ENCODE measurements around the gene PLGRKT.
A peak's percentile ranks its signal among the peaks of the same experiment; 100 is the strongest.
"Not testable (repeated sequence)": the region's sequence is repeated elsewhere in the genome, so short reads cannot be mapped to it uniquely, and the experiment has no call there.

The PLGRKT gene

DNA sequence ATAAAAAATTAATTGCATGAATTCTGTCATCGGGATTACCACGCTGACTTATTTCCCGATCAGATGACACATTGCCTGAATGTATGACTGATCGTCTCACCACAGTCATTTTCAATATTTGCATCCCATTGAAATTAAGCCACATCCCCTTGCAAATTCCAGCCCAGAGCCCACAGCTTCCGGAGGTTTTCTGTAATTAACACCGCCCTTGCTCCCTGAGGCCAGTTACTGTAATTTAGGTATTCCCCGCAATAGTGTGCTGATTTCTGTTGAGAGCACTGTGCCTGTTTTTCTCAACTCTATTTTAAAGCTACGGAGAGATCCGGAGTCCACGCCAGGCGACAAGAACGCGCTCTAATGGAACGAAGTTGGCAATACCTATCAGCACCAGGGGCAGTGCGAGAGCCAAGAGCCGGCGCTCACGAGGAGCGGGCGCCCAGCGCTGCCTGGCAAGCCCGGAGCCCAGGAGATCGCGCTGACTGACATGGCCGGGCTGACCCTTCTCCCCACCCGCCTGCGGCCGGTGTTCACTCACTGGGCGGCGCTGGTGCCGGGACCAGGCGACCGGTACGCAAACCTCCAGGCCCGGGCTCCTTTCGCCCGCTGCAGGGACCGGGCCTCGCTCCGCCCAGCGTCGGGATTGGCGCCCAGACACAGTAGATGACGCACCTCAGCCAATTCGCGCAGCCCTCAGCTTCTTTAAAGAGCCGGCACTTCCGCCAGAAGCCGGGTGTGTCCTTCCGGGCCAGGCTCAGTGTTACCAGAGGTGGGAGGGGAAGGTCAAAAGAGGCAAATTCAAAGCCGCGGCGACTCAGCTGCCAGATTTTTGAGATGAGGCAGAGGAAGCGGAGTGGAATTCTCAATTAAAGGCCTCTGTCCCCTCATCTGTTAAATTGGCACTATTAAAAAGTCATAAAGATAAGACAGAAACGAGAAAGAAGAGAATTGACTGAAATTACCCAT lies at the start of gene PLGRKT:
TSS of gene PLGRKT (minus strand) at position 672 of the 963 bp plus-strand sequence. CDS start 5,948 bp downstream, outside the sequence.
- FAIRE-seq, result peak; percentile 93

GRCh38 chr9:5486988-5487387 lies 49.3 kb upstream of the PLGRKT start:
- no peak for FAIRE-seq

GRCh38 chr9:5485378-5486085 lies 47.8 kb upstream of the PLGRKT start:
- no peak for FAIRE-seq

GRCh38 chr9:5483306-5483705 lies 45.6 kb upstream of the PLGRKT start:
- FAIRE-seq, result no peak

- FAIRE-seq, result no peak
Measured at GRCh38 chr9:5482194-5482593, 44.5 kb upstream of the PLGRKT start.

GRCh38 chr9:5481322-5482040 lies 43.8 kb upstream of the PLGRKT start:
- no peak for FAIRE-seq

- FAIRE-seq, result no peak
Measured at GRCh38 chr9:5480919-5481318, 43.2 kb upstream of the PLGRKT start.

GRCh38 chr9:5479994-5480694 lies 42.4 kb upstream of the PLGRKT start:
- no peak for FAIRE-seq

DNA sequence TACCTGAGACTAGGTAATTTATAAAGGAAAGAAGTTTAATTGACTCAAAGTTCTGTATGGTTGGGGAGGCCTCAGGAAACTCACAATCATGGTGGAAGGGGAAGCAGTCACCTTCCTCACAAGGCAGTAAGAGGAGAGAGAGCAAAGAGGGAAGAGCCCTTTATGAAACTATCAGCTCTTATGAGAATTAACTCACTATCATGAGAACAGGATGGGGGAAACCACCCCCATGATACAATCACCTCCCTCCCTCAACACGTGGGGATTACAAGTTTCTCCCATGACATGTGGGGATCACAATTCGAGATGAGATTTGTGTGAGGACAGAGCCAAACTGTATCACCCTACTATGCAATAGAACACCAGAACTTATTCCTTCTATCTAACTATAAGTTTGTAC lies 40.5 kb upstream of the PLGRKT start:
- FAIRE-seq, result no peak

DNA sequence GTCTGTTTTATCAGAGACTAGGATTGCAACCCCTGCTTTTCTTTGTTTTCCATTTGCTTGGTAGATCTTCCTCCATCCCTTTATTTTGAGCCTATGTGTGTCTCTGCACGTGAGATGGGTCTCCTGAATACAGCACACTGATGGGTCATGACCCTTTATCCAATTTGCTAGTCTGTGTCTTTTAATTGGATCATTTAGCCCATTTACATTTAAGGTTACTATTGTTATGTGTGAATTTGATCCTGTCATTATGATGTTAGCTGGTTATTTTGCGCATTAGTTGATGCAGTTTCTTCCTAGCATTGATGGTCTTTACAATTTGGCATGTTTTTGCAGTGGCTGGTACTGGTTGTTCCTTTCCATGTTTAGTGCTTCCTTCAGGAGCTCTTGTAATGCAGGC lies 37.9 kb upstream of the PLGRKT start:
- not testable (repeated sequence) for FAIRE-seq

GRCh38 chr9:5470816-5471215 lies 33.1 kb upstream of the PLGRKT start:
- FAIRE-seq, result no peak

DNA sequence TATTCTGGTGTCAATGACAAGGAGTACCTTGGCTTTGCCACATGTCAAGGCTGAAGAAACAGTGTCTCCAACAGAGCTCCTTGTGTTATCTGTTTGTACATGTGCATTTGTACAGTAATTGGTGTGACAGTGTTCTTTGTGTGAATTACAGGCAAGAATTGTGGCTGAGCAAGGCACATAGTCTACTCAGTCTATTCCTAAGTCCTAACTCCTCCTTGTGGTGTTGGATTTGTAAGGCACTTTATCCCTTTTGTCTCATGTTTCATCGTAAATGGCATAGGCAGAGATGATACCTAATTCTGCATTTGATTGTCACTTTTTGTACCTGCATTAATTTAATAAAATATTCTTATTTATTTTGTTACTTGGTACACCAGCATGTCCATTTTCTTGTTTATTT lies 32.4 kb upstream of the PLGRKT start:
- no peak for FAIRE-seq

- no peak for FAIRE-seq
Measured at GRCh38 chr9:5468850-5469249, 31.1 kb upstream of the PLGRKT start.

GRCh38 chr9:5466766-5467165 lies 29.0 kb upstream of the PLGRKT start:
- no peak for FAIRE-seq

GRCh38 chr9:5466005-5466404 lies 28.3 kb upstream of the PLGRKT start:
- FAIRE-seq, result no peak

DNA sequence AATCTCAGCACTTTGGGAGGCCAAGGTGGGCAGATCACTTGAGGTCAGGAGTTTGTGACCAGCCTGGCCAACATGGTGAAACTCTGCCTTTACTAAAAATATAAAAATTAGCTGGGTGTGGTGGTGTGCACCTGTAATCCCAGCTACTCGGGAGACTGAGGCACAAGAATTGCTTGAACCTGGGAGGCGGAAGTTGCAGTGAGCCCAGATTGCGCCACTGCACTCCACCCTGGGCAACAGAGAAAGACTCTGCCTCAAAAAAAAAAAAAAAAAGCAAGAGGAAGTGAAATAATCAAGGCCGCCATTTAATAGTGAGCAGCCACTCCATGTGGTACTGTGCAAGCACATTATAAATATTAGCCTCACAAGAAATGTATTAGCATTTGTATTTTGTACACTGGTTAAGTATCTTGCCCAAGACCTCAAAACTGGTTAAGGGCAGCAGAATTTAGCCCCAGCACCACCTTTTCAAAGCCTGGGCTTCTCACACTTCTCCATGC lies 27.2 kb upstream of the PLGRKT start:
- FAIRE-seq, result not testable (repeated sequence)

- FAIRE-seq, result no peak
Measured at GRCh38 chr9:5460157-5460556, 22.4 kb upstream of the PLGRKT start.

- FAIRE-seq, result no peak
Measured at GRCh38 chr9:5459289-5459829, 21.6 kb upstream of the PLGRKT start.

DNA sequence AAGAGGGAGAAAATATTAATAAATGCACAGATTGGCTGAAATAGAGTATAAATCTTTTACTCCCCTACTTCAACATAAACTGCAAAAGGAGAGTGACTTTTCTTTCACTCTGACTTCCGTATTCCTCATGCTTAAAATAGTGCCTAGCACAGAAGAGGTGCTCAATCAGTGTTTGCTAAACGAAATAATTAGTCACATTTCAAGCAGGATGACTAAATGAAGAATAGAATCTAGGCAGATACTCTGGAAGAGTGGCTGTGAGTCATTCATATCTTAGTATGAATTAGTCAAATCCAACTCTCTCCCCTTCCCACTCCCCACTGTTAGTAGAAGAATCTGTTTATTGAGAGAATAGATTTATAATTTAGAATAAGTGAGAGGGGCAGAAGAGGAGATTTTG lies 17.5 kb upstream of the PLGRKT start:
- no peak for FAIRE-seq

DNA sequence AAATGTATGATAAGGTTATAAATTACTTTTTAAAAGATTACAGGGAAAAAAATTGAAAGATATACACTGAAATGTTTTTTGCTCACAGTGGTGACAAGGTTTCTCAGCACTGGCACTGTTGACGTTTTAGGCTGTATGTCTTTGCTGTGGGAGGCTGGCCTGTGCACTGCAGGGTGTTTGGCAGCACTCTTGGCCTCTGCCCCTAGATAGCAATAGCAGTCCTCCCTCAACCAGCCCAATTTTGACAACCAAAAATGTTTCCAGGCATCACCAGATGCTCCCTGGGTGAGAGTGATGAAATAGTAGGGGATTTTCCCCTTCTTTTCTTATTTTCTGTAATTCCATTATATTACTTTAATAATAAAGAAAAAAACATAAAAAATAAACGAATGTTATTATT lies 15.9 kb upstream of the PLGRKT start:
- FAIRE-seq, result no peak

GRCh38 chr9:5453004-5453403 lies 15.3 kb upstream of the PLGRKT start:
- FAIRE-seq, result no peak

- FAIRE-seq, result no peak
Measured at GRCh38 chr9:5452286-5452609, 14.5 kb upstream of the PLGRKT start.
